Ovary (tissue), 9 donors: ENCODE results near the gene DIRAS1. TPM values are rescaled to one million over a fixed set of nuclear protein-coding genes. Genes with fewer than 3 reads are reported as not detected.
"Not testable (repeated sequence)": the region's sequence is repeated elsewhere in the genome, so short reads cannot be mapped to it uniquely, and the experiment has no call there.

Experiments
- DNase-seq, 5 donors: peaks; one replicate each; pipeline ENCODE4 v3.0.0-alpha.2; 2019 to 2020
- H3K27ac ChIP-seq, 2 donors: fragments of 200-600 bp; one replicate each; pipeline versions ENCODE4 v1.5.1 to v1.8.0; 2019 to 2022
- H3K27me3 ChIP-seq: fragments of 200-600 bp; one replicate; pipeline ENCODE4 v1.8.0; 2022
- H3K36me3 ChIP-seq: fragments of 200-600 bp; sonication (generic); one replicate; pipeline ENCODE4 v1.5.1; 2019
- H3K4me1 ChIP-seq: one replicate; pipeline ENCODE4 v1.8.1; 2013; ENCODE audit warnings: mild to moderate bottlenecking, moderate library complexity; ENCODE audit not compliant: insufficient read depth
- H3K4me3 ChIP-seq: fragments of 200-600 bp; sonication (generic); one replicate; pipeline ENCODE4 v1.5.1; 2017
- H3K9me3 ChIP-seq, 2 donors: fragments of 200-600 bp in 1 of 2; sonication (generic) in 1 of 2; one replicate each; pipeline versions ENCODE4 v1.5.1 to v1.8.1; 2013 to 2019; ENCODE audit warnings: mild to moderate bottlenecking in 1 of 2, moderate library complexity in 1 of 2
- CTCF ChIP-seq, 3 donors: fragments of 450-650 bp in 2 of 3; fragments of 200-600 bp in 1 of 3; IDR thresholded peaks; one replicate each; pipeline versions ENCODE4 v1.5.1 to v1.8.0; 2016 to 2022; ENCODE audit warnings: antibody characterized with exemption in 3 of 3, mild to moderate bottlenecking in 1 of 3
- EP300 ChIP-seq: sonication (generic); formaldehyde crosslinking; IDR thresholded peaks from one replicate; pipeline ENCODE4 v1.6.1; 2017; ENCODE audit warnings: antibody characterized with exemption
- POLR2A ChIP-seq: fragments of 450-650 bp; IDR thresholded peaks from one replicate; pipeline ENCODE4 v1.6.1; 2017; ENCODE audit warnings: antibody characterized with exemption, mild to moderate bottlenecking, moderate library complexity
- WGBS, 3 donors: extraction: QIAGEN DNeasy Blood & Tissue Kit in 1 of 3; methylation state at CpG; one replicate each; pipeline versions ENCODE4 v1.1.5 to v1.1.7; 2013 to 2017; 5-methylcytosine and 5-hydroxymethylcytosine counted together
- intact Hi-C, 4 donors: fragments of 100-400 bp; cut with DNase I; formaldehyde crosslinking; loops; one replicate each; pipeline versions ENCODE4 v1.11.0 to v1.15.1; 2022 to 2023
- polyA plus RNA-seq, 2 donors: library from polyadenylated mRNA; stranded (reverse); fragments of 200-250 nt in 1 of 2; fragments of 350-450 nt in 1 of 2; fragmentation: Illumina TruSeq in 1 of 2; extraction: RNeasy Lipid Tissue Mini Kit (QIAGEN cat#74804) in 1 of 2; gene quantifications; one replicate each; pipeline ENCODE4 v1.2.3, GENCODE V29; 2013 to 2014
- total RNA-seq, 7 donors: library from RNA; depleted of rRNA in 2 of 7; stranded (reverse); fragments of >200 nt in 2 of 7; fragmentation: NEBNext Ultra II Directional in 3 of 7; extraction: Animal tissue kit (Norgen Biotek cat#: 25700) in 3 of 7; gene quantifications; one replicate each; pipeline versions ENCODE4 v1.1.0 to v1.2.4, GENCODE V29; 2016 to 2023
- donor health status: DM: no; HTN: no; CAD: no; lungs with moderate emphysema.
- donor health status: DM: no; HTN: no; CAD: no.
- donor health status: Bipolar disorder and iron deficiency.
- donor health status: DM: yes; HTN: yes; CAD: no.
- donor health status: DM: no; HTN: no; CAD: no.
- donor health status: DM: yes; HTN: yes; CAD: no.

Gene DIRAS1
- total and polyA plus RNA-seq, 9 donors: 0.24 to 16.0 (median 5.7) TPM

- no peak for TF ChIP-seq CTCF (IDR thresholded peaks at IDR 0.05)
- TF ChIP-seq POLR2A: no peak
- TF ChIP-seq EP300: no peak
- no peak overlapping the region for H3K4me3 ChIP-seq
- no peak overlapping the region for H3K27ac ChIP-seq
- H3K4me1 ChIP-seq: peaks cover 7% of the 10 kb centered on the region
- no peaks in the 10 kb centered on the region for H3K27me3 ChIP-seq
- intact Hi-C loops: no loop called here
- no peaks in the 10 kb centered on the region for H3K36me3 ChIP-seq
- H3K9me3 ChIP-seq: no peaks in the 10 kb centered on the region
- WGBS, 3 donors: 83 to 87% (median 86%) methylated on average over 12 of the region's 12 CpGs
- no peak for DNase-seq
Observed at GRCh38 chr19:2676823-2677222, 44.3 kb downstream of the DIRAS1 start.

GRCh38 chr19:2675892-2676291 lies 45.3 kb downstream of the DIRAS1 start:
- Histone ChIP-seq H3K36me3 (no peaks in the 10 kb centered on the region), H3K4me3 (no peak overlapping the region), H3K27me3 (no peaks in the 10 kb centered on the region), H3K27ac (no peak overlapping the region), H3K4me1 (peaks cover 7% of the 10 kb centered on the region), H3K9me3 (no peaks in the 10 kb centered on the region)
- intact Hi-C loops: no loop called here
- 35 to 49% (median 48%) methylated on average over 10 to 11 of the region's 11 CpGs for WGBS, 3 donors
- TF ChIP-seq CTCF (IDR thresholded peaks at IDR 0.05) (no peak), POLR2A (no peak), EP300 (no peak)
- DNase-seq: peak in 1 of 5 donors; percentile 54

GRCh38 chr19:2670217-2670616 lies 51.0 kb downstream of the DIRAS1 start:
- no peaks in the 10 kb centered on the region for H3K9me3 ChIP-seq
- H3K27me3 ChIP-seq: no peaks in the 10 kb centered on the region
- intact Hi-C loops: no loop called here
- no peak overlapping the region for H3K27ac ChIP-seq
- no peak for DNase-seq
- no peak overlapping the region for H3K4me3 ChIP-seq
- peaks cover 2% of the 10 kb centered on the region for H3K4me1 ChIP-seq
- no peak for TF ChIP-seq EP300
- no peak for TF ChIP-seq CTCF (IDR thresholded peaks at IDR 0.05)
- no peak for TF ChIP-seq POLR2A
- H3K36me3 ChIP-seq: no peaks in the 10 kb centered on the region
- WGBS, 3 donors: 74 to 82% (median 80%) methylated on average over 15 to 16 of the region's 16 CpGs

GRCh38 chr19:2668175-2668763 lies 52.9 kb downstream of the DIRAS1 start:
- intact Hi-C loops: no loop called here
- Histone ChIP-seq H3K27me3 (no peaks in the 10 kb centered on the region), H3K9me3 (no peaks in the 10 kb centered on the region), H3K4me3 (no peak overlapping the region), H3K36me3 (no peaks in the 10 kb centered on the region), H3K4me1 (no peaks in the 10 kb centered on the region), H3K27ac (no peak overlapping the region)
- DNase-seq: no peak
- WGBS, 3 donors: 78 to 90% (median 88%) methylated on average over 15 of the region's 15 CpGs
- no peak for TF ChIP-seq POLR2A

- H3K4me1 ChIP-seq, intact Hi-C loops, H3K27me3 ChIP-seq, H3K36me3 ChIP-seq, H3K27ac ChIP-seq, H3K4me3 ChIP-seq, DNase-seq, H3K9me3 ChIP-seq: not testable (repeated sequence)
- 90 to 94% (median 92%) methylated on average over 10 of the region's 10 CpGs for WGBS, 3 donors
Observed at GRCh38 chr19:2667349-2667748, 53.8 kb downstream of the DIRAS1 start.
